HepG2 (cell line): ENCODE results near the gene SLIT1. TPM values are rescaled to one million over a fixed set of nuclear protein-coding genes. Genes with fewer than 3 reads are reported as not detected.
A peak's percentile ranks its signal among the peaks of the same experiment; 100 is the strongest.

ENCODE experiments used
- AGO2 ChIP-seq: fragments of 200-400 bp; formaldehyde crosslinking; optimal IDR thresholded peaks from 2 replicates; pipeline ENCODE3; 2017; ENCODE audit warnings: mild to moderate bottlenecking, low read depth, low read length, moderate library complexity
- CBFB ChIP-seq: sonication (generic); formaldehyde crosslinking; IDR thresholded peaks from 2 replicates; pipeline ENCODE4 v1.4.0; 2020; ENCODE audit warnings: missing genetic modification reagents
- CC2D1A ChIP-seq: sonication (generic); formaldehyde crosslinking; IDR thresholded peaks from 2 replicates; pipeline ENCODE4 v1.8.1; 2023; ENCODE audit warnings: mild to moderate bottlenecking, missing genetic modification reagents
- HNRNPUL1 ChIP-seq: fragments of 200-400 bp; formaldehyde crosslinking; IDR thresholded peaks from 2 replicates; pipeline ENCODE4 v1.6.1; 2017; ENCODE audit warnings: low read depth, mild to moderate bottlenecking, low read length, moderate library complexity
- KDM6A ChIP-seq: IDR thresholded peaks from 2 replicates; pipeline ENCODE4 v1.6.1; 2016; ENCODE audit warnings: low read depth
- KLF15 ChIP-seq: sonication (generic); formaldehyde crosslinking; IDR thresholded peaks from 2 replicates; pipeline ENCODE4 v1.8.1; 2023; ENCODE audit warnings: borderline replicate concordance, mild to moderate bottlenecking, inconsistent platforms, missing genetic modification reagents, mixed read lengths
- ONECUT2 ChIP-seq: sonication (generic); formaldehyde crosslinking; IDR thresholded peaks from 2 replicates; pipeline ENCODE4 v1.4.0; 2020; ENCODE audit warnings: missing genetic modification reagents
- REXO4 ChIP-seq: sonication (generic); formaldehyde crosslinking; IDR thresholded peaks from 2 replicates; pipeline ENCODE4 v1.8.0; 2022; ENCODE audit warnings: missing genetic modification reagents, mild to moderate bottlenecking, borderline replicate concordance
- SMAD1 ChIP-seq: sonication (generic); formaldehyde crosslinking; IDR thresholded peaks from 2 replicates; pipeline ENCODE4 v1.4.0; 2020; ENCODE audit warnings: missing genetic modification reagents, low read depth, mild to moderate bottlenecking, borderline replicate concordance
- SP5 ChIP-seq: IDR thresholded peaks from 2 replicates; pipeline ENCODE4 v1.6.1; 2016; ENCODE audit warnings: low read depth, borderline replicate concordance
- ZBTB1 ChIP-seq: sonication (generic); formaldehyde crosslinking; IDR thresholded peaks from 2 replicates; pipeline ENCODE4 v1.4.0; 2020; ENCODE audit warnings: missing genetic modification reagents, borderline replicate concordance
- ZNF460 ChIP-seq: sonication (generic); formaldehyde crosslinking; IDR thresholded peaks from 2 replicates; pipeline ENCODE4 v1.5.1; 2020; ENCODE audit warnings: missing genetic modification reagents, mild to moderate bottlenecking, borderline replicate concordance
- ZNF501 ChIP-seq: sonication (generic); formaldehyde crosslinking; IDR thresholded peaks from 2 replicates; pipeline ENCODE4 v1.5.1; 2020; ENCODE audit warnings: mild to moderate bottlenecking, moderate library complexity, missing genetic modification reagents
- ZNF670 ChIP-seq: sonication (generic); formaldehyde crosslinking; IDR thresholded peaks from 2 replicates; pipeline ENCODE4 v1.8.0; 2022; ENCODE audit warnings: mild to moderate bottlenecking, missing genetic modification reagents, borderline replicate concordance
- ZNF790 ChIP-seq: sonication (generic); formaldehyde crosslinking; IDR thresholded peaks from 2 replicates; pipeline ENCODE4 v1.8.0; 2022; ENCODE audit warnings: missing genetic modification reagents, mild to moderate bottlenecking, borderline replicate concordance
- ZNF891 ChIP-seq: sonication (generic); formaldehyde crosslinking; IDR thresholded peaks from 2 replicates; pipeline ENCODE4 v1.5.0; 2020; ENCODE audit warnings: mild to moderate bottlenecking, missing genetic modification reagents
- polyA plus RNA-seq, 8 experiments: library from polyadenylated mRNA; depleted of rRNA in 3 of 8; stranded (reverse) in 7 of 8; unstranded in 1 of 8; fragments of >200 nt; fragmentation: Illumina TruSeq in 4 of 8; extraction: Trizol in 4 of 8; gene quantifications; 2 replicates each; pipeline versions ENCODE4 v1.2.1 to v1.2.3, GENCODE V29; 2011 to 2016; ENCODE audit warnings: low read depth in 4 of 8, missing spikeins in 1 of 8, mixed read lengths in 1 of 8; ENCODE audit not compliant: insufficient read depth in 1 of 8
- total RNA-seq, 5 experiments: library from RNA; depleted of rRNA; stranded (reverse); fragments of >200 nt; fragmentation: Illumina TruSeq; extraction: Trizol; gene quantifications; 2 replicates each; pipeline ENCODE4 v1.2.3, GENCODE V29; 2016; ENCODE audit warnings: low read depth in 1 of 5
- TF ChIP-seq, protein P1 (sequence below): sonication (generic); formaldehyde crosslinking; IDR thresholded peaks from 2 replicates; pipeline ENCODE4 v1.5.1; 2020; ENCODE audit warnings: missing genetic modification reagents, mild to moderate bottlenecking, borderline replicate concordance
- TF ChIP-seq, protein P2 (sequence below): sonication (generic); formaldehyde crosslinking; IDR thresholded peaks from 2 replicates; pipeline ENCODE4 v1.4.0; 2020; ENCODE audit warnings: missing genetic modification reagents, mild to moderate bottlenecking, borderline replicate concordance
- TF ChIP-seq, protein P3 (sequence below): sonication (generic); formaldehyde crosslinking; IDR thresholded peaks from 2 replicates; pipeline ENCODE4 v1.4.0; 2020; ENCODE audit warnings: missing genetic modification reagents
- TF ChIP-seq, protein P4 (sequence below): sonication (generic); formaldehyde crosslinking; IDR thresholded peaks from 2 replicates; pipeline ENCODE4 v1.4.0; 2020; ENCODE audit warnings: missing genetic modification reagents, mild to moderate bottlenecking, borderline replicate concordance

Gene SLIT1
- total and polyA plus RNA-seq, 2 of the 13 experiments (the other 11 are each of a cell fraction or from before 2014, with no cell fraction given) = 0.09 to 0.33 TPM

DNA sequence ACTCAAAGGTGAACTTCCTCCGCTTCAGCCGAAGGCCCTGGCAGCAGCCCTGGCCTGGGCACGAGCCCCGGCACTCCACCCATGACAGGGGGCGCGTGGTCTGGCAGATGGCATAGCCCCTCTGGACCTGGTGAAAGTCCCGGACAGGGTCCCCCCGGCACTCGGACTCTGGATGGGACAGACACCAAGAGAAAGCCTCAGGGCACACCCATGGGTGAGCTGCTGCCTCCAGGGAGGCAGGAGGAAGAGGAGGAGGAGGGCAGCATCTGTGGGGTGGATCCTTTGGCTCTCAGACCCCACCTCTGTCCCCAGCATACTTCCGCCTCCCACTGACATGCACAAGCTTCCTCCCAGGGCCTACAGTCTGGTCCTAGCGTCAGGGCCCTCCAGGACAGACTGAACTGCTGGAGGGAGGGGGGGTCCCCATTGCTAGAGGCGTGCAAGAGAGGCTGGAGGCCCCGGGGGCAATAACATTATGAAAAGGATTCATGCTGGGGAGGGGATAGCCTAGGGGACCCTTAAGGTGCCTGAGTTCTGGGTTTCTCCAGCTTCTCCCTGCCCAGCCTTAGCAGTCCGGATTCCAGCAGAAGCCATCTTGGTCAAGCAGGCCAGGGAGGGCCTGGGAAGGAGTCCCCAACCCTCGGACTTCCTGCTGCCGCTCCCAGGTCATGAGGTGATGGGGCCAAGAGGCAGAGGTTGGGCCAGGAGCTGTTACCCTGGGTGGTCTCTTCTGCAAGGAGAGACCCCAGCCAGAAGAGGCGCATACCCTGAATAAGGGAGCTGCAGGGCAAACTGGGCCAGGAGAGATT, 184.4 kb downstream of the SLIT1 start (continued):
- TF ChIP-seq KLF15 (no peak), AGO2 (peak; percentile 18), CBFB (CRISPR knock-in tag) (no peak), SMAD1 (CRISPR knock-in tag) (no peak), ZNF790 (CRISPR knock-in tag) (no peak), KDM6A (no peak), REXO4 (CRISPR knock-in tag) (no peak), ZNF460 (CRISPR knock-in tag) (no peak), SP5 (CRISPR knock-in tag) (no peak), ONECUT2 (no peak), CC2D1A (CRISPR knock-in tag) (no peak), ZNF670 (CRISPR knock-in tag) (0 out of 2 replicates have a peak, but pooled peaks have one; percentile 12), HNRNPUL1 (no peak), ZBTB1 (CRISPR knock-in tag) (no peak), ZNF501 (CRISPR knock-in tag) (no peak), ZNF891 (CRISPR knock-in tag) (peak; percentile 25; the same call in 1 of the 2 replicates)
- TF ChIP-seq, protein P1, sequence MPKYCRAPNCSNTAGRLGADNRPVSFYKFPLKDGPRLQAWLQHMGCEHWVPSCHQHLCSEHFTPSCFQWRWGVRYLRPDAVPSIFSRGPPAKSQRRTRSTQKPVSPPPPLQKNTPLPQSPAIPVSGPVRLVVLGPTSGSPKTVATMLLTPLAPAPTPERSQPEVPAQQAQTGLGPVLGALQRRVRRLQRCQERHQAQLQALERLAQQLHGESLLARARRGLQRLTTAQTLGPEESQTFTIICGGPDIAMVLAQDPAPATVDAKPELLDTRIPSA = no peak
- TF ChIP-seq, protein P2, sequence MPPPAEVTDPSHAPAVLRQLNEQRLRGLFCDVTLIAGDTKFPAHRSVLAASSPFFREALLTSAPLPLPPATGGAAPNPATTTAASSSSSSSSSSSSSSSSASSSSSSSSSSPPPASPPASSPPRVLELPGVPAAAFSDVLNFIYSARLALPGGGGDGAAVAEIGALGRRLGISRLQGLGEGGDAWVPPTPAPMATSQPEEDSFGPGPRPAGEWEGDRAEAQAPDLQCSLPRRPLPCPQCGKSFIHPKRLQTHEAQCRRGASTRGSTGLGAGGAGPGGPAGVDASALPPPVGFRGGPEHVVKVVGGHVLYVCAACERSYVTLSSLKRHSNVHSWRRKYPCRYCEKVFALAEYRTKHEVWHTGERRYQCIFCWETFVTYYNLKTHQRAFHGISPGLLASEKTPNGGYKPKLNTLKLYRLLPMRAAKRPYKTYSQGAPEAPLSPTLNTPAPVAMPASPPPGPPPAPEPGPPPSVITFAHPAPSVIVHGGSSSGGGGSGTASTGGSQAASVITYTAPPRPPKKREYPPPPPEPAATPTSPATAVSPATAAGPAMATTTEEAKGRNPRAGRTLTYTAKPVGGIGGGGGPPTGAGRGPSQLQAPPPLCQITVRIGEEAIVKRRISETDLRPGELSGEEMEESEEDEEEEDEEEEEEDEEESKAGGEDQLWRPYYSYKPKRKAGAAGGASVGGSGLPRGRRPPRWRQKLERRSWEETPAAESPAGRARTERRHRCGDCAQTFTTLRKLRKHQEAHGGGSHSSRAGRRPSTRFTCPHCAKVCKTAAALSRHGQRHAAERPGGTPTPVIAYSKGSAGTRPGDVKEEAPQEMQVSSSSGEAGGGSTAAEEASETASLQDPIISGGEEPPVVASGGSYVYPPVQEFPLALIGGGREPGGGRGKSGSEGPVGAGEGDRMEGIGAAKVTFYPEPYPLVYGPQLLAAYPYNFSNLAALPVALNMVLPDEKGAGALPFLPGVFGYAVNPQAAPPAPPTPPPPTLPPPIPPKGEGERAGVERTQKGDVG (CRISPR knock-in tag) = 0 out of 2 replicates have a peak, but pooled peaks have one; percentile 9
- TF ChIP-seq, protein P3, sequence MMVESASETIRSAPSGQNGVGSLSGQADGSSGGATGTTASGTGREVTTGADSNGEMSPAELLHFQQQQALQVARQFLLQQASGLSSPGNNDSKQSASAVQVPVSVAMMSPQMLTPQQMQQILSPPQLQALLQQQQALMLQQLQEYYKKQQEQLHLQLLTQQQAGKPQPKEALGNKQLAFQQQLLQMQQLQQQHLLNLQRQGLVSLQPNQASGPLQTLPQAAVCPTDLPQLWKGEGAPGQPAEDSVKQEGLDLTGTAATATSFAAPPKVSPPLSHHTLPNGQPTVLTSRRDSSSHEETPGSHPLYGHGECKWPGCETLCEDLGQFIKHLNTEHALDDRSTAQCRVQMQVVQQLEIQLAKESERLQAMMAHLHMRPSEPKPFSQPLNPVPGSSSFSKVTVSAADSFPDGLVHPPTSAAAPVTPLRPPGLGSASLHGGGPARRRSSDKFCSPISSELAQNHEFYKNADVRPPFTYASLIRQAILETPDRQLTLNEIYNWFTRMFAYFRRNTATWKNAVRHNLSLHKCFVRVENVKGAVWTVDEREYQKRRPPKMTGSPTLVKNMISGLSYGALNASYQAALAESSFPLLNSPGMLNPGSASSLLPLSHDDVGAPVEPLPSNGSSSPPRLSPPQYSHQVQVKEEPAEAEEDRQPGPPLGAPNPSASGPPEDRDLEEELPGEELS (CRISPR knock-in tag) = no peak
- TF ChIP-seq, protein P4, sequence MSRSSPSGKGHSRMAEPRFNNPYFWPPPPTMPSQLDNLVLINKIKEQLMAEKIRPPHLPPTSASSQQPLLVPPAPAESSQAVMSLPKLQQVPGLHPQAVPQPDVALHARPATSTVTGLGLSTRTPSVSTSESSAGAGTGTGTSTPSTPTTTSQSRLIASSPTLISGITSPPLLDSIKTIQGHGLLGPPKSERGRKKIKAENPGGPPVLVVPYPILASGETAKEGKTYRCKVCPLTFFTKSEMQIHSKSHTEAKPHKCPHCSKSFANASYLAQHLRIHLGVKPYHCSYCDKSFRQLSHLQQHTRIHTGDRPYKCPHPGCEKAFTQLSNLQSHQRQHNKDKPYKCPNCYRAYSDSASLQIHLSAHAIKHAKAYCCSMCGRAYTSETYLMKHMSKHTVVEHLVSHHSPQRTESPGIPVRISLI (CRISPR knock-in tag) = no peak
